Measurements from ENCODE around the gene NR2C2AP. TPM values are rescaled to one million over a fixed set of nuclear protein-coding genes. Genes with fewer than 3 reads are reported as not detected.
"Not testable (repeated sequence)": the region's sequence is repeated elsewhere in the genome, so short reads cannot be mapped to it uniquely, and the experiment has no call there.

NR2C2AP gene
- total RNA-seq, 4 donors from 2014 or later: 7.9 to 22.9 (median 15.7) TPM

- TF ChIP-seq CTCF (IDR thresholded peaks at IDR 0.05): no peak
- ATAC-seq (ENCODE audit: low FRiP score): peak; percentile 39
- no peak for DNase-seq (ENCODE audit: low spot score)
Observed at GRCh38 chr19:19224852-19225494, 21.8 kb upstream of the NR2C2AP start.

- no peak for TF ChIP-seq CTCF (IDR thresholded peaks at IDR 0.05)
- ATAC-seq (ENCODE audit: low FRiP score) (no peak), DNase-seq (ENCODE audit: low spot score) (no peak)
Observed at GRCh38 chr19:19224150-19224851, 21.1 kb upstream of the NR2C2AP start.

- TF ChIP-seq CTCF (IDR thresholded peaks at IDR 0.05): no peak
- ATAC-seq (ENCODE audit: low FRiP score) (no peak), DNase-seq (ENCODE audit: low spot score) (no peak)
Observed at GRCh38 chr19:19223636-19224035, 20.4 kb upstream of the NR2C2AP start.

- no peak for ATAC-seq (ENCODE audit: low FRiP score)
- no peak for DNase-seq (ENCODE audit: low spot score)
- no peak for TF ChIP-seq CTCF (IDR thresholded peaks at IDR 0.05)
Observed at GRCh38 chr19:19223060-19223459, 19.8 kb upstream of the NR2C2AP start.

GRCh38 chr19:19221000-19221399, 17.8 kb upstream of the NR2C2AP start:
- DNase-seq (ENCODE audit: low spot score): not testable (repeated sequence)

GRCh38 chr19:19218911-19219310, 15.7 kb upstream of the NR2C2AP start:
- DNase-seq (ENCODE audit: low spot score) (no peak), ATAC-seq (ENCODE audit: low FRiP score) (no peak)
- TF ChIP-seq CTCF (IDR thresholded peaks at IDR 0.05): no peak

More at GRCh38 chr19:19221000-19221399, 17.8 kb upstream of the NR2C2AP start:
- not testable (repeated sequence) for ATAC-seq (ENCODE audit: low FRiP score)

GRCh38 chr19:19217099-19217498, 13.9 kb upstream of the NR2C2AP start:
- DNase-seq (ENCODE audit: low spot score) (no peak), ATAC-seq (ENCODE audit: low FRiP score) (no peak)
- no peak for TF ChIP-seq CTCF (IDR thresholded peaks at IDR 0.05)
